ENCODE results near the gene USF2. TPM values are rescaled to one million over a fixed set of nuclear protein-coding genes. Genes with fewer than 3 reads are reported as not detected.

Gene USF2
- polyA plus RNA-seq, 1 experiment: 55.6 TPM

DNA sequence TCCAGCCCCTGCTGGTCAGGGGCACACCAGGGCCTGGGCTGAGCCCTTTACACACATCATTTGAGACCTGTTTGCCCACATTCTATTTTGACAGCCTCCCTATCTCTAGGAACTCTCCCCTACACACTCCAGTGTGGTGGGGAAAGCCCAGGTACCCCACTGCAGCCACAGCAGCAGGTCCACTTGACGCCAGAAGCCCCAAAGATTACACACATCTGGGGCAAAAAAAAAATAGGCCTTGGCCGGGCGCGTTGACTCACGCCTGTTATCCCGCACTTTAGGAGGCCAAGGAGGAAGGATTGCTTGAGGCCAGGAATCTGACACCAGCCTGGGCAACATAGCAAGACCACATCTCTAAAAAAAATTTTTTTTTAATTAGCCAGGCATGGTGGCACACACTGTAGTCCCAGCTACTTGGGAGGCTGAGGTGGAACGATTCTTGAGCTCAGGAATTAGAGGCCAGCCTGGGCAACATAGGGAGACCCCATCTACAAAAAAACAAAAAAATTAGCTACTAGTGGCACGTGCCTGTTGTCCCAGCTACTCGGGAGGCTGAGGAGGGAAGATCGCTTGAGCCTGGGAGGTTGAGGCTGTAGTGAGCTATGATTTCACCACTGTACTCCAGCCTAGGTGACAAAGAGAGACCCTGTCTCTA is 42.2 kb downstream of the USF2 start:
- Histone ChIP-seq H3K27me3 (ENCODE audit: control insufficient read depth, insufficient read depth, low read length) (peaks cover 2% of the 10 kb centered on the region), H3K4me3 (ENCODE audit: low read depth, low read length) (no peak overlapping the region), H3K27ac (ENCODE audit: low read depth, low read length) (no peak overlapping the region), H3K9me3 (ENCODE audit: control insufficient read depth, insufficient read depth, low read length) (peaks cover 4% of the 10 kb centered on the region; the same call in 1 of the 2 replicates)
- POLR2A ChIA-PET: no interaction called here
- no peak for DNase-seq (ENCODE audit: low read depth, low spot score)
- TF ChIP-seq, protein P1, sequence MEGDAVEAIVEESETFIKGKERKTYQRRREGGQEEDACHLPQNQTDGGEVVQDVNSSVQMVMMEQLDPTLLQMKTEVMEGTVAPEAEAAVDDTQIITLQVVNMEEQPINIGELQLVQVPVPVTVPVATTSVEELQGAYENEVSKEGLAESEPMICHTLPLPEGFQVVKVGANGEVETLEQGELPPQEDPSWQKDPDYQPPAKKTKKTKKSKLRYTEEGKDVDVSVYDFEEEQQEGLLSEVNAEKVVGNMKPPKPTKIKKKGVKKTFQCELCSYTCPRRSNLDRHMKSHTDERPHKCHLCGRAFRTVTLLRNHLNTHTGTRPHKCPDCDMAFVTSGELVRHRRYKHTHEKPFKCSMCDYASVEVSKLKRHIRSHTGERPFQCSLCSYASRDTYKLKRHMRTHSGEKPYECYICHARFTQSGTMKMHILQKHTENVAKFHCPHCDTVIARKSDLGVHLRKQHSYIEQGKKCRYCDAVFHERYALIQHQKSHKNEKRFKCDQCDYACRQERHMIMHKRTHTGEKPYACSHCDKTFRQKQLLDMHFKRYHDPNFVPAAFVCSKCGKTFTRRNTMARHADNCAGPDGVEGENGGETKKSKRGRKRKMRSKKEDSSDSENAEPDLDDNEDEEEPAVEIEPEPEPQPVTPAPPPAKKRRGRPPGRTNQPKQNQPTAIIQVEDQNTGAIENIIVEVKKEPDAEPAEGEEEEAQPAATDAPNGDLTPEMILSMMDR (IDR thresholded peaks at IDR 0.05; ENCODE audit: low read depth, low read length): no peak
- CTCF ChIA-PET: no interaction called here

DNA sequence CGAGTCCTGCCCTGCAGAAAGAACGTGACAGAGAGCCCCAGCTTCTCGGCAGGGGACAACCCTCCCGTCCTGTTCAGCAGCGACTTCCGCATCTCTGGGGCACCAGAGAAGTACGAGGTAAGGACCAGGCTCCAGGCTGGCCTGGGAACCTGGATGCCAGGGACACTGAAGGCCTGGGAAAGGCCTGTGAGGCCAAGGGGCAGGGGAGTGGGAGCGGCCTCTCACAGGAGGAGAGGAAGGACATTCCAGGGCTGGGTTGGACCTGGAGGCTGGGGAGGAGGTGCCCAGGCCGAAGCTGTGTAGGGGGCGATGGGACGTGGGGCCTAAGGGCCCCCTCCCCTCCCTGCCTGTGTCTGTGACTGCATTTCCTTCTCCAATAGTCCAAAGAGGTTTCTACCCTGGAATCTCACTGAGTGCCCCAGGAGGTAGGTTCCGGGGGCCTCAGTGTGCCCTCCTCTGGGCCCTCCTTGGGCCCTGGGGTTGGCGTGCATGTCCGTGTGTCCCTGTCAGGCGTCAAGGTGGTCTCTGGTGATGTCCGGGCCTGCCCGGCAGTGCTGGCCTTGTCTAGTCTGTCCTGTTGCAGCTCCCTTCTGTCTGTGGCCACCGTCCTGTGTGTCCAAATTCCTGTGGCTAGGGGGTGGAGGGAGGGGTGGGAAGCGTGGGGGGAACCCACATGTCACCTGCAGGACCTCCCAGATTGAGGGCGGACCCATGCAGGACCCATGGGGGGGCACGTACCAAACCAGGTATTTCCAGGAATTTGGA is 43.3 kb downstream of the USF2 start:
- ChIA-PET POLR2A (no interaction called here), CTCF (no interaction called here)

DNA sequence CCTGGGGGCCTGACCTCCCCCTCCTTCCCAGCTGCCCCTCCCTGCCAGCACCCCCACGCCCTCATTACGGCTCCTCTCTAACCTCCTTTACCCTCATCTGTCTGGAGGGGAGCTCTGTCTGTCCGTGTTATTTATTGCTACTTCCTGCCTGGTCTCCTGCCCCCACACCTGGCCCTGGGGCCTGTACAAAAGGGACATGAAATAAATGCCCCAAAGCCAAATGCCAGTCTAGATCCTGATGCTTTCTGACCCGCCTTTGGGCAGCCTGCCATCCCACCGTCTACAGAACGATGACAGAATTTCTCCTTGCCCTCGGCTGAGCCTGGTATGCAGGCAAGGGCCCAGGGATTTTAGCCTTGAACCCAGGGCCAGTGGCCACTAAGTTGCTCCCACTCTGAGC is 44.8 kb downstream of the USF2 start:
- H3K9me3 ChIP-seq (ENCODE audit: control insufficient read depth, insufficient read depth, low read length): peaks cover 4% of the 10 kb centered on the region; the same call in 1 of the 2 replicates
- H3K27ac ChIP-seq (ENCODE audit: low read depth, low read length): no peak overlapping the region
- TF ChIP-seq, protein P1 (IDR thresholded peaks at IDR 0.05; ENCODE audit: low read depth, low read length): no peak
- peaks cover 2% of the 10 kb centered on the region for H3K27me3 ChIP-seq (ENCODE audit: control insufficient read depth, insufficient read depth, low read length)
- CTCF ChIA-PET: interaction anchor here (0.6 kb wide), 1 partner anchor 316 kb away, joined by 3 read pairs; no protein-coding TSS in a partner anchor
- no peak overlapping the region for H3K4me3 ChIP-seq (ENCODE audit: low read depth, low read length)
- DNase-seq (ENCODE audit: low read depth, low spot score): no peak
- POLR2A ChIA-PET: no interaction called here

More for the DNA sequence above, 43.3 kb downstream of the USF2 start:
- TF ChIP-seq, protein P1 (IDR thresholded peaks at IDR 0.05; ENCODE audit: low read depth, low read length): no peak
- Histone ChIP-seq H3K27me3 (ENCODE audit: control insufficient read depth, insufficient read depth, low read length) (peaks cover 2% of the 10 kb centered on the region), H3K27ac (ENCODE audit: low read depth, low read length) (no peak overlapping the region), H3K4me3 (ENCODE audit: low read depth, low read length) (no peak overlapping the region), H3K9me3 (ENCODE audit: control insufficient read depth, insufficient read depth, low read length) (peaks cover 4% of the 10 kb centered on the region; the same call in 1 of the 2 replicates)
- DNase-seq (ENCODE audit: low read depth, low spot score): no peak

DNA sequence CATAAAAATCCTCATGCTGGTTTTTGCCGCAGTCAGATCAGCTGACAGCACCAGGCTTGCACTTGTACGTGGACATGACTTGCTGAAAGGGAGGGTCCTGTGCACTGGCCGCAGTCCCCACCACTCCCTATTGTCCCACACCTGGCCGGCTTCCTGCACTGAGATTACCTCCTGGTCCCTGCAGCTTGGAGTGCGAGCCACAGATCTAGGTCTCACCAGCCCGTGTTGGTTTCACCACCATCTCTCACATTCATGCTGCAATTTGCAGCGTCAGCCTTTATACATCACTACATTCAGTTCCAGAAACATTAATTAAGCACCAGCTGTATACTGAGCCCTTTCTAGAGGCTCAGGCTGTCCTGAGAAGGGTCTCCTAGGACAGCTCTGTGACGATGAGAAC is 45.3 kb downstream of the USF2 start:
- POLR2A ChIA-PET: no interaction called here
- TF ChIP-seq, protein P1 (IDR thresholded peaks at IDR 0.05; ENCODE audit: low read depth, low read length): no peak
- CTCF ChIA-PET: interaction anchor here (0.6 kb wide), 1 partner anchor 316 kb away, joined by 3 read pairs; no protein-coding TSS in a partner anchor
- no peak for DNase-seq (ENCODE audit: low read depth, low spot score)
- no peak overlapping the region for H3K4me3 ChIP-seq (ENCODE audit: low read depth, low read length)
- peaks cover 4% of the 10 kb centered on the region; the same call in 1 of the 2 replicates for H3K9me3 ChIP-seq (ENCODE audit: control insufficient read depth, insufficient read depth, low read length)
- H3K27ac ChIP-seq (ENCODE audit: low read depth, low read length): no peak overlapping the region
- peaks cover 2% of the 10 kb centered on the region for H3K27me3 ChIP-seq (ENCODE audit: control insufficient read depth, insufficient read depth, low read length)

Data from AG04450 (cell line).